IMR-90 (cell line): ENCODE measurements around the gene THADA. TPM values are rescaled to one million over a fixed set of nuclear protein-coding genes. Genes with fewer than 3 reads are reported as not detected.
A peak's percentile ranks its signal among the peaks of the same experiment; 100 is the strongest.

ENCODE experiments used
- ATAC-seq: fragments of 200-7000 bp; cut with Tn5 transposase; 2 replicates; pipeline ENCODE4 v1.9.1; 2020; ENCODE audit warnings: low read depth, mild to moderate bottlenecking, moderate library complexity
- BruUV-seq: library from RNA; stranded (reverse); fragments of 400-500 nt; replicated peaks from 2 replicates; lab custom pipeline; 2021; lab: Mats Ljungman, UMichigan
- CTCF ChIA-PET: fragments of 300-600 bp; formaldehyde crosslinking; extraction: SDS; loops from one replicate; lab custom pipeline; 2021; ENCODE audit warnings: antibody characterized with exemption; lab: Yijun Ruan, JAX
- POLR2A ChIA-PET: fragments of 300-600 bp; sonication (Branson Sonifier 250); formaldehyde crosslinking; loops from one replicate; lab custom pipeline; 2022; ENCODE audit warnings: antibody characterized with exemption; ENCODE audit not compliant: unreplicated experiment; lab: Charles Lee
- DNase-seq: peaks from one replicate; pipeline ENCODE4 v3.0.0; 2013
- H2AFZ ChIP-seq: replicated peaks from 2 replicates; pipeline ENCODE3; 2013; ENCODE audit warnings: low read length, mild to moderate bottlenecking; ENCODE audit not compliant: poor library complexity
- H2AK5ac ChIP-seq: 2 replicates; pipeline ENCODE4 v1.6.1; 2013; ENCODE audit warnings: low read depth, low read length, inconsistent platforms
- H2AK9ac ChIP-seq: replicated peaks from 2 replicates; pipeline ENCODE3; 2013; ENCODE audit warnings: mild to moderate bottlenecking, low read depth, low read length, moderate library complexity; ENCODE audit not compliant: poor library complexity
- H2BK120ac ChIP-seq: 2 replicates; pipeline ENCODE4 v1.6.1; 2013; ENCODE audit warnings: low read depth, low read length, inconsistent platforms
- H2BK15ac ChIP-seq: 3 replicates; pipeline ENCODE4 v1.6.1; 2013; ENCODE audit warnings: low read depth, low read length, inconsistent platforms
- H2BK20ac ChIP-seq: 2 replicates; pipeline ENCODE4 v1.6.1; 2013; ENCODE audit warnings: low read depth, mild to moderate bottlenecking, inconsistent platforms, low read length, moderate library complexity
- H2BK5ac ChIP-seq: 2 replicates; pipeline ENCODE4 v1.6.1; 2013; ENCODE audit warnings: mild to moderate bottlenecking, low read depth, low read length, inconsistent platforms; ENCODE audit not compliant: poor library complexity, severe bottlenecking
- H3K14ac ChIP-seq: replicated peaks from 2 replicates; pipeline ENCODE4 v1.6.1; 2013; ENCODE audit warnings: low read depth, low read length, inconsistent platforms
- H3K18ac ChIP-seq: 2 replicates; pipeline ENCODE4 v1.6.1; 2013; ENCODE audit warnings: low read depth, low read length, control low read depth
- H3K23ac ChIP-seq: 2 replicates; pipeline ENCODE4 v1.6.1; 2013; ENCODE audit warnings: low read depth, low read length, inconsistent platforms
- H3K27ac ChIP-seq: 2 replicates; pipeline ENCODE4 v1.5.1; 2013; ENCODE audit warnings: mild to moderate bottlenecking, control low read depth, low read length; ENCODE audit not compliant: insufficient read depth
- H3K27me3 ChIP-seq: 2 replicates; pipeline ENCODE4 v1.6.1; 2013; ENCODE audit warnings: low read length; ENCODE audit not compliant: control insufficient read depth, insufficient read depth
- H3K36me3 ChIP-seq: 2 replicates; pipeline ENCODE4 v1.6.1; 2013; ENCODE audit warnings: low read length, mixed read lengths; ENCODE audit not compliant: control insufficient read depth, insufficient read depth
- H3K4ac ChIP-seq: 2 replicates; pipeline ENCODE4 v1.6.1; 2013; ENCODE audit warnings: low read depth, low read length, inconsistent platforms
- H3K4me1 ChIP-seq: 2 replicates; pipeline ENCODE4 v1.6.1; 2013; ENCODE audit warnings: low read length, mixed read lengths; ENCODE audit not compliant: control insufficient read depth, insufficient read depth
- H3K4me2 ChIP-seq: 2 replicates; pipeline ENCODE4 v1.6.1; 2013; ENCODE audit warnings: low read depth, mild to moderate bottlenecking, control low read depth, low read length, moderate library complexity
- H3K4me3 ChIP-seq: 2 replicates; pipeline ENCODE4 v1.5.1; 2013; ENCODE audit warnings: low read depth, mild to moderate bottlenecking, control low read depth, low read length, moderate library complexity; ENCODE audit not compliant: insufficient read depth
- H3K56ac ChIP-seq: 2 replicates; pipeline ENCODE4 v1.6.1; 2013; ENCODE audit warnings: low read length, inconsistent platforms; ENCODE audit not compliant: insufficient read depth; ENCODE audit errors: extremely low read depth
- H3K79me1 ChIP-seq, 2 experiments: 2 replicates each; pipeline ENCODE4 v1.6.1; 2013; ENCODE audit warnings: low read length in 2 of 2, inconsistent platforms in 1 of 2, low read depth in 1 of 2
- H3K9ac ChIP-seq: 2 replicates; pipeline ENCODE4 v1.6.1; 2013; ENCODE audit warnings: low read depth, low read length, control low read depth
- H3K9me1 ChIP-seq: 2 replicates; pipeline ENCODE4 v1.6.1; 2013; ENCODE audit warnings: low read length, inconsistent platforms; ENCODE audit not compliant: insufficient read depth
- H3K9me3 ChIP-seq: 2 replicates; pipeline ENCODE4 v1.6.1; 2013; ENCODE audit warnings: low read length; ENCODE audit not compliant: control insufficient read depth, insufficient read depth
- H4K20me1 ChIP-seq: 2 replicates; pipeline ENCODE4 v1.6.1; 2013; ENCODE audit warnings: low read length, inconsistent platforms; ENCODE audit not compliant: insufficient read depth
- H4K5ac ChIP-seq: 2 replicates; pipeline ENCODE4 v1.6.1; 2013; ENCODE audit warnings: mild to moderate bottlenecking, low read depth, low read length, control low read depth
- H4K8ac ChIP-seq, 2 experiments: 2 replicates each; pipeline ENCODE4 v1.6.1; 2013; ENCODE audit warnings: low read depth in 2 of 2, low read length in 2 of 2, control low read depth in 1 of 2, inconsistent platforms in 1 of 2
- H4K91ac ChIP-seq: 2 replicates; pipeline ENCODE4 v1.6.1; 2013; ENCODE audit warnings: low read depth, low read length, inconsistent platforms; ENCODE audit not compliant: insufficient read depth
- BHLHE40 ChIP-seq: fragments of 150-350 bp; IDR thresholded peaks from 2 replicates; pipeline ENCODE4 v1.6.1; 2016; ENCODE audit warnings: mild to moderate bottlenecking, low read depth, low read length
- CEBPB ChIP-seq: IDR thresholded peaks from 2 replicates; pipeline ENCODE4 v1.6.1; 2012; ENCODE audit warnings: low read depth, low read length, improper control_type of control experiment
- CHD1 ChIP-seq: IDR thresholded peaks from 2 replicates; pipeline ENCODE4 v1.6.1; 2012; ENCODE audit warnings: low read depth, low read length, improper control_type of control experiment
- CTCF ChIP-seq: conservative IDR thresholded peaks from 2 replicates; pipeline ENCODE4 v1.5.1; 2012; ENCODE audit warnings: mild to moderate bottlenecking, low read depth, low read length, improper control_type of control experiment
- FOS ChIP-seq: fragments of 150-350 bp; IDR thresholded peaks from 2 replicates; pipeline ENCODE4 v1.6.1; 2016; ENCODE audit warnings: low read depth, low read length
- MAFK ChIP-seq: IDR thresholded peaks from 2 replicates; pipeline ENCODE4 v1.6.1; 2012; ENCODE audit warnings: low read depth, low read length, improper control_type of control experiment
- MAZ ChIP-seq: IDR thresholded peaks from 2 replicates; pipeline ENCODE4 v1.6.1; 2012; ENCODE audit warnings: low read depth, mild to moderate bottlenecking, low read length, improper control_type of control experiment, moderate library complexity, borderline replicate concordance
- MXI1 ChIP-seq: IDR thresholded peaks from 2 replicates; pipeline ENCODE4 v1.6.1; 2012; ENCODE audit warnings: low read depth, mild to moderate bottlenecking, low read length, moderate library complexity, borderline replicate concordance
- POLR2A ChIP-seq: IDR thresholded peaks from 2 replicates; pipeline ENCODE4 v1.6.1; 2012; ENCODE audit warnings: mild to moderate bottlenecking, low read depth, low read length
- RAD21 ChIP-seq: IDR thresholded peaks from 2 replicates; pipeline ENCODE4 v1.6.1; 2012; ENCODE audit warnings: low read length, improper control_type of control experiment
- RCOR1 ChIP-seq: IDR thresholded peaks from 2 replicates; pipeline ENCODE4 v1.6.1; 2012; ENCODE audit warnings: mild to moderate bottlenecking, low read length, improper control_type of control experiment; ENCODE audit not compliant: insufficient replicate concordance
- RFX5 ChIP-seq: IDR thresholded peaks from 2 replicates; pipeline ENCODE4 v1.8.0; 2012; ENCODE audit warnings: low read depth, mild to moderate bottlenecking, low read length, moderate library complexity
- SMC3 ChIP-seq: fragments of 150-350 bp; IDR thresholded peaks from 2 replicates; pipeline ENCODE4 v1.6.1; 2016; ENCODE audit warnings: low read depth, mild to moderate bottlenecking, antibody characterized with exemption, low read length, moderate library complexity
- WGBS, 2 experiments: methylation state at CpG; one replicate each; pipeline versions ENCODE4 v1.1.5 to v1.1.7; 2013; ENCODE audit warnings: missing lambda C conversion rate in 2 of 2; ENCODE audit not compliant: insufficient read length in 1 of 2; ENCODE audit errors: extremely low coverage in 2 of 2; 5-methylcytosine and 5-hydroxymethylcytosine counted together
- dilution Hi-C: fragments of 300-500 bp; cut with HindIII; formaldehyde crosslinking; loops from one replicate; pipeline ENCODE4 v1.14.3; 2018; ENCODE audit warnings: low sequenced_read_pairs; ENCODE audit not compliant: unreplicated experiment
- in situ Hi-C: fragments of 300-500 bp; cut with MboI; formaldehyde crosslinking; loops from 3 replicates; pipeline ENCODE4 v1.14.3; 2019; ENCODE audit warnings: low sequenced_read_pairs, inconsistent platforms, mixed read lengths
- intact Hi-C: fragments of 100-400 bp; cut with micrococcal nuclease; formaldehyde crosslinking; loops from 2 replicates; pipeline ENCODE4 v1.10.0; 2022
- polyA plus RNA-seq, 3 experiments: library from polyadenylated mRNA; depleted of rRNA; stranded (reverse); fragments of >200 nt; gene quantifications; 2 replicates each; pipeline ENCODE4 v1.2.3, GENCODE V29; 2012; ENCODE audit warnings: low replicate concordance in 1 of 3
- total RNA-seq: library from RNA; depleted of rRNA; stranded (reverse); fragments of >200 nt; gene quantifications from 2 replicates; pipeline ENCODE4 v1.2.3, GENCODE V29; 2012
- TF ChIP-seq, protein P1 (sequence below): fragments of 150-350 bp; IDR thresholded peaks from 2 replicates; pipeline ENCODE4 v1.6.1; 2017; ENCODE audit warnings: mild to moderate bottlenecking, antibody characterized with exemption, low read length, low read depth

THADA gene
- total and polyA plus RNA-seq, 2 of the 4 experiments (the other 2 are of a cell fraction), result 10.5 to 21.3 TPM

DNA sequence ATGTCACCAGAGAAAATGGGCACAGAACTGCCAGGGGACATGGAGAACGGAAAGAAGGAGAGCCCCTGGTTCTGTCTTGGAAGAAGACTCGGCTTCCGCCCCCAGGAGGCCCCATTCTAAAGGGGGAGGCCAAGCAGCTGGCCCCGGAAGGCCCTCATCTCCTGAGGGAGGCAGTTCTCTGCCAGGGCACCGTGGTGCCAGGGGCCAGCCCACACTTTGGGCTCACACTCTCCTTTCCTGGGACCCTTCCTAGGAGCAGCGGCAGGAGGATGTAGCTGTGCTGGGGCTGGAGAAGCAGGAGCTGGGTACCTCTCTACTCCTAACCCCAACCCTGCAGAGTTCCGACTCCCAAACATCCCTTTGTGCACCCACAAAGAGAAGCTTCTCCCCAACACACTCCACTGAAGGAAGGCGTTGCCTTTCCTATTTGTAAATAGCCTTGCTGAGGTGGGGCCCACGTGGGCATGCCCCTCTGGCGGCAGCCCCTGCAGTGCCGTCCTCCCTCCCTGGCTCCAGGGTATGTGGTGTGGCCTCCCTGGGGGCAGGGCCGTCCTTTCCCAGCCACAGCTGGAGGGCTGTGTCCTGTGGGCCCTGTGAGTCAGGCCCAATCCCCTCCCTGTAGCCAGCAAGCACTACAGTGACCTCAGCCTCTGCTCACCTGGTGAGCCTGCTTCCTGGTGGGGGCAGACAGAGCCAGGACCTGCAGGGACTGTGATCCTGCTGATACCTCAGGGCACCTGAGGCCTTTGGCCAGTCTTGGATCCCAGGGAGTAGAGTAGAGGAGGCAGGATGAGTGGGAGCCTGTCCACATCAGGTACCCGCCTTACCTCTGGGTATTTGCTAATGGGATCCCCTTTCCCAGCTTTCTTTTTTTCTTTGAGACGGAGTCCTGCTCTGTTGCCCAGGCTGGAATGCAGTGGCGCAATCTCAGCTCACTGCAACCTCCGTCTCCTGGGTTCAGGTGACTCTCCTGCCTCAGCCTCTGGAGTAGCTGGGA is 396.0 kb downstream of the THADA start (continued):
- TF ChIP-seq MAZ, result no peak

DNA sequence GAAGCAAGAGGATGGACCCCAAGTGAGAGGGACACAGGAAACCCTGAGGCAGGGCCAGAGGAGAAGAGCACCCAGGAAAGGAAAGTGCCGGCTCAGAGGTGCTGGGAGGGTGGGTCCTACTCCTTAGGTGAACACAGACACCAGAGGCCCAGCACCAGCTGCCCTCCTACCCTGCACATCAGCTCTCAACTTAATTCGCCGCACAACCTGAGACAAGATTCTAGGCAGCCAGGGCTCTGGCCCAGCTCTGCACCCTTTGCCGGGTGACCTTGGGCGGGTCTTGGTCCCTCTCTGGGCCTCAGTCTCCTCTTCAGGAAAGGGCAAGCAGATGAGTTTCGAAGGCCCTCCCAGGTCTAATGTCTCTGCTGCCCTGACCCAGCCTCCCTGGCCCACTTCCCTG is 397.6 kb downstream of the THADA start:
- no peak for DNase-seq
- 94% methylated on average over 5 of the region's 6 CpGs; no CpG with 5 or more reads in 1 of the 2 experiments for WGBS, 2 experiments
- in situ Hi-C loops, result no loop called here
- TF ChIP-seq FOS (no peak), MAFK (no peak), POLR2A (no peak), SMC3 (no peak), RAD21 (no peak), CHD1 (no peak), RFX5 (no peak), MAZ (no peak), MXI1 (no peak), BHLHE40 (no peak), CEBPB (no peak), RCOR1 (no peak), CTCF (no peak)
- TF ChIP-seq, protein P1, sequence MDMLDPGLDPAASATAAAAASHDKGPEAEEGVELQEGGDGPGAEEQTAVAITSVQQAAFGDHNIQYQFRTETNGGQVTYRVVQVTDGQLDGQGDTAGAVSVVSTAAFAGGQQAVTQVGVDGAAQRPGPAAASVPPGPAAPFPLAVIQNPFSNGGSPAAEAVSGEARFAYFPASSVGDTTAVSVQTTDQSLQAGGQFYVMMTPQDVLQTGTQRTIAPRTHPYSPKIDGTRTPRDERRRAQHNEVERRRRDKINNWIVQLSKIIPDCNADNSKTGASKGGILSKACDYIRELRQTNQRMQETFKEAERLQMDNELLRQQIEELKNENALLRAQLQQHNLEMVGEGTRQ, result no peak

More for the DNA sequence above, 397.6 kb downstream of the THADA start:
- CTCF ChIA-PET, result no interaction called here
- no peak overlapping the region for H2BK120ac ChIP-seq
- H3K14ac ChIP-seq, result no peak overlapping the region
- H2AK5ac ChIP-seq, result no peak overlapping the region
- H2AFZ ChIP-seq, result no peak overlapping the region
- no peak overlapping the region for H4K91ac ChIP-seq
- H4K5ac ChIP-seq, result no peak overlapping the region
- H2BK20ac ChIP-seq, result no peak overlapping the region
- H3K79me1 ChIP-seq, result no peaks in the 10 kb centered on the region
- H2BK5ac ChIP-seq, result no peak overlapping the region
- H3K4me3 ChIP-seq, result no peak overlapping the region
- dilution Hi-C loops (no loop called here), intact Hi-C loops (no loop called here)
- no peaks in the 10 kb centered on the region for H3K36me3 ChIP-seq
- no peak overlapping the region for H4K8ac ChIP-seq
- no peaks in the 10 kb centered on the region for H3K27me3 ChIP-seq
- H3K4ac ChIP-seq, result no peak overlapping the region
- no peaks in the 10 kb centered on the region for H3K9me3 ChIP-seq
- H3K9me1 ChIP-seq, result no peaks in the 10 kb centered on the region; the same call in 1 of the 2 replicates
- no peaks in the 10 kb centered on the region for H4K20me1 ChIP-seq
- H3K4me1 ChIP-seq, result no peaks in the 10 kb centered on the region; the same call in 1 of the 2 replicates
- POLR2A ChIA-PET, result no interaction called here
- H3K56ac ChIP-seq, result no peak overlapping the region
- H2AK9ac ChIP-seq, result peak overlapping the region; percentile 42
- ATAC-seq, result no peak
- H3K4me2 ChIP-seq, result no peak overlapping the region
- no peak overlapping the region for H3K23ac ChIP-seq
- BruUV-seq, result no TSS peak
- no peak overlapping the region for H3K9ac ChIP-seq
- no peak overlapping the region for H2BK15ac ChIP-seq
- H3K18ac ChIP-seq, result no peak overlapping the region
- H3K27ac ChIP-seq, result no peak overlapping the region
